ENCODE data around the gene ELOB. TPM values are rescaled to one million over a fixed set of nuclear protein-coding genes. Genes with fewer than 3 reads are reported as not detected.

The ELOB gene
- total and polyA plus RNA-seq, 2 of the 13 experiments (the other 11 are each of a cell fraction or from before 2014, with no cell fraction given): 208 to 225 TPM

- TF ChIP-seq CERS6 (CRISPR knock-in tag; IDR thresholded peaks at IDR 0.05) (no peak), ZNF264 (CRISPR knock-in tag; IDR thresholded peaks at IDR 0.05) (no peak), ZBTB25 (CRISPR knock-in tag; IDR thresholded peaks at IDR 0.05) (no peak), FOXA1 (IDR thresholded peaks at IDR 0.05) (no peak), FOXA1 (CRISPR knock-in tag; IDR thresholded peaks at IDR 0.05) (no peak), ZSCAN12 (CRISPR knock-in tag; IDR thresholded peaks at IDR 0.05) (no peak)
These were observed 6.7 kb upstream of the ELOB start (continued) for GRCh38 chr16:2783581-2784357.

- H4K20me1 ChIP-seq (ENCODE audit: insufficient read depth, low read length): no peaks in the 10 kb centered on the region
- no peak overlapping the region for H3K4me3 ChIP-seq (replicated peaks in 1 of 3; ENCODE audit: insufficient read depth in 1 of 3, low read depth in 2 of 3, low read length in 3 of 3)
- DNase-seq (ENCODE audit: low spot score) (no peak), ATAC-seq (peak; percentile 83), FAIRE-seq (no peak)
- no peak overlapping the region for H2AFZ ChIP-seq (ENCODE audit: low read length)
- ChIA-PET CTCF (ENCODE audit: low intra/inter-chr PET ratio, low total read pairs) (no interaction called here), POLR2A (no interaction called here)
- WGBS (ENCODE audit: low lambda C conversion rate): 44% methylated on average over 16 of the region's 20 CpGs
- H3K4me2 ChIP-seq (ENCODE audit: low read depth, low read length): no peak overlapping the region
- in situ Hi-C loops (cut with HindIII; ENCODE audit: extremely low pct_ligation_motif_present, low pct_unique_long_range_greater_than_20kb) (no loop called here), intact Hi-C loops (cut with micrococcal nuclease; ENCODE audit: unreplicated experiment) (no loop called here)
- no peaks in the 10 kb centered on the region for H3K9me3 ChIP-seq (ENCODE audit: low read length)
- TF ChIP-seq HBP1 (CRISPR knock-in tag; IDR thresholded peaks at IDR 0.05; ENCODE audit: low read depth): no peak
- 0 out of 2 replicates have a peak, but pooled peaks have one; percentile 54 for TF ChIP-seq HNRNPL (IDR thresholded peaks at IDR 0.05; ENCODE audit: low read depth, low read length)
- peak; percentile 70; the same call in 1 of the 2 replicates for TF ChIP-seq ZNF768 (CRISPR knock-in tag; IDR thresholded peaks at IDR 0.05)
- peak; percentile 11; the same call in 1 of the 2 replicates for TF ChIP-seq ZNF687 (CRISPR knock-in tag; IDR thresholded peaks at IDR 0.05)
- TF ChIP-seq SAP130 (CRISPR knock-in tag; IDR thresholded peaks at IDR 0.05; ENCODE audit: low read depth): no peak
- no peak for TF ChIP-seq PRPF4 (IDR thresholded peaks at IDR 0.05; ENCODE audit: low read depth, low read length, poor library complexity, severe bottlenecking)
- TF ChIP-seq ZNF629 (CRISPR knock-in tag; conservative IDR thresholded peaks at IDR 0.05): peak; percentile 39; the same call in 1 of the 2 replicates
- H3K4me1 ChIP-seq (ENCODE audit: insufficient read depth, low read length): peaks cover 29% of the 10 kb centered on the region
- H3K79me2 ChIP-seq (ENCODE audit: insufficient read depth, low read length): peaks cover 7% of the 10 kb centered on the region
- H3K9ac ChIP-seq (ENCODE audit: insufficient read depth, low read depth, low read length): no peak overlapping the region
- no peak overlapping the region for H3K27ac ChIP-seq (ENCODE audit: extremely low read length, insufficient read depth, low read length)
- BruUV-seq (replicated peaks): no TSS peak
- no peaks in the 10 kb centered on the region for H3K36me3 ChIP-seq (replicated peaks in 1 of 2; ENCODE audit: control insufficient read depth in 1 of 2, insufficient read depth in 2 of 2, low read length in 2 of 2)
- H3K27me3 ChIP-seq (ENCODE audit: control insufficient read depth in 1 of 2, insufficient read depth in 2 of 2, low read length in 2 of 2): peaks cover 4 to 48% of the 10 kb centered on the region in 2 experiments; a peak in 4 of 5 replicates
These were observed 5.7 kb upstream of the ELOB start for GRCh38 chr16:2782583-2783351.

Data from HepG2 (cell line).